GM19463 (cell line): ENCODE measurements around the gene SCTR.

Source experiments
- ATAC-seq: cut with Tn5 transposase; IDR thresholded peaks from one replicate; pipeline ENCODE4 v1.9.1; 2021; ENCODE audit warnings: mild to moderate bottlenecking, moderate library complexity; ENCODE audit not compliant: unreplicated experiment

Gene SCTR

DNA sequence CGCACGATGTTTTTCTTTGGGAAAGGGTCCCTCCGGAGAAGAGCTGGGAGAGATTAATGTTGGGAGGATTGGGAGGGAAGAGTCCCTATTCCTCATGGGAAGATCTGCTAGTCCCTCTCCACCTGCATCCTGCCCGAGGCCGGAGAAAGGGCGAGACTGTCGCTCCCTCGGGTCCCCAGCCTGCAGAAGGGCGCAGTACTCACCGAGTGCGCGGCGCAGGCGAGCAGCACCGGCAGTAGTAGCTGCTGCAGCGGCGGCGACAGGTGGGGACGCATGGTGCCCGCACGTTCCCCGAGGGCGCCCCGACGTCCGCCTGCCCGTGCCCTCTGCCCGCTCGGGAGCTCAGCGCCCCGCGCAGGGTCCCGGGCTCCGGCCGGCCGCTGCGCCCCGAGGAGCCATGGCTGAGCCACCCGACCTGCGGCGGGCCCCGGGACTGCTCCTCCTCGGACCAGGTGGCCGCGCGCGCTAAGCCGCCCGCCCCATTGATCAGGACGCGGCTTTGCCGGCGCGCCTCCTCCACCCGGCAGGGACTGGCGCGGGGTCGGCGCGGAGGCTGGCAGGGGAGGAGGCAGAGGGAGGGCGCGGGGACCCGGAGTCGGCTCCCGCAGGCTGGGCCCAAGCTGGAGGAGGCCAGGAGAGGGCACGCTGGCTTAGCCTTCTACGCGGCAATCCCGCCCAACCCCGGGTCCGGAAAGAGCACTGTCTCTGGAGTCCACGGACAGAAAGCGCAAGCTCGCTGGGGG lies at the start of gene SCTR:
SCTR (minus strand) TSS at position 532 of the 743 bp plus-strand sequence; CDS start at position 275, 257 bp downstream.
- no peak for ATAC-seq

- ATAC-seq: no peak
Observed at GRCh38 chr2:119567292-119567691, 43.0 kb upstream of the SCTR start.

GRCh38 chr2:119565481-119565880 lies 41.2 kb upstream of the SCTR start:
- ATAC-seq: no peak

DNA sequence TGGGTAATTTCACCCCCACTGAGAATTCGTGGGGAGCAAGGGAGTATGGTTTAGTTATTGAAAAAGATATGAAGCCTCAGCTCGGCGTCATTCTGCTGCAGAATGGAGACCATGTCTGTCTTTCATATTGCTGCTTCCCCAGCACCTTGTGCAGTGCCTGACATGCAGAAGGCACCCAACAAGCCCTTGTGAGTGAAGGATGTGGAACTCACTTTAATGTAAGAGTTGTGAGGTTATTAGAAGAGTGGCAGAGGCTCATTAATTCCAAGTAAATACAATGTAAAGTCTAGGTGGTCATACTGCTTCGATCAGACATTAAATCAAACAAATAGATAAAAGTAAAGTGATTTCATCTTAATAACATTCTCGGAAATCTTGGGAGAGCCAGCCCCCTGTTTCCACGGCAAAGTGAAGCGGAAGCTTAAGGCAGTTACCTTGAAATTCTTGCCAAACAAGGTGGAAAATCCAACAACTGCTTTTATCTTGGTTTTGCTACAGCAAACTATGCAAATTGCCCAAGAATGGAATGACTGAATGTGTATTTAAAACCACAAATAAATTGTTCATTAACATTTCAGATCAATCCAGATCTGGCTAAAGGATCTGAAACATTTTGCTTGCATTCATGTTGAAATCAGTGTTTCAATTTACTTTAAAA lies 29.5 kb upstream of the SCTR start:
- no peak for ATAC-seq

GRCh38 chr2:119552902-119553301 lies 28.6 kb upstream of the SCTR start:
- ATAC-seq: no peak

DNA sequence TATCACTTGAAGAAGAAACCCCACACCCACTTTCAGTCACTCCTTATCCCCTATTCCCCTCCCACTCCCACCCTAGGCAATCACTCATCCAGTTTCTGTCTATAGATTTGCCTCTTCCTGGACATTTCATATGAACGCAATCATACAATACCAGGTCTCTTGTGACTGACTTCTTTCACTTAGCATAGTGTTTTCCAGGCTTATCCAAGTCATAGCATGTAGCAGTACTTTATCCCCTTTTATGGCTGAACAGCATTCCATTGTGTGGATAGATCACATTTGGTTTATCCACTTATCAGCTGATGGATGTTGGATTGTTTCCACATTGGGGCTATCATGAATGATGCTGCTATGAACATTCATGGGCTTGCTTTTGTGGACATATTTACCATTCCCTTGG lies 26.6 kb upstream of the SCTR start:
- ATAC-seq: no peak

DNA sequence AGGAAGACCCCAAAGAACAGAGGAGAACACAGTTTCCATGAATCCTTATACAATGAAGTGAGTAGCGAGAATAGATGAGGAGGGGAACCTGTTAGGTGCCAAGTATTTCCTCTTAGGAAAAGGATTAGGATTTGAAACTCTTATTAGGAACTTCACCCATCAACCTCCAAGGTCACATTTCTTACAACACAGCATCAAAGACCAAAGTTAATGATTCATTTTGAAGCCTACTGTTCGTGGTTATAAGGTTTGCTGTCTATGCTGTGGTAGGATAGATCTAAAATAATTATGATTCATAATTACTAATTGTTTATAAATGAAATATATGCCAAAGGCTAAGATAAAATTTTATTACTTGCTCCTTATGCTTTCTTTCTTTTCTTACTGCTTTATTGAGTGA lies 26.1 kb upstream of the SCTR start:
- ATAC-seq: no peak

- no peak for ATAC-seq
Observed at GRCh38 chr2:119549241-119549640, 25.0 kb upstream of the SCTR start.

GRCh38 chr2:119548516-119549120 lies 24.3 kb upstream of the SCTR start:
- no peak for ATAC-seq

DNA sequence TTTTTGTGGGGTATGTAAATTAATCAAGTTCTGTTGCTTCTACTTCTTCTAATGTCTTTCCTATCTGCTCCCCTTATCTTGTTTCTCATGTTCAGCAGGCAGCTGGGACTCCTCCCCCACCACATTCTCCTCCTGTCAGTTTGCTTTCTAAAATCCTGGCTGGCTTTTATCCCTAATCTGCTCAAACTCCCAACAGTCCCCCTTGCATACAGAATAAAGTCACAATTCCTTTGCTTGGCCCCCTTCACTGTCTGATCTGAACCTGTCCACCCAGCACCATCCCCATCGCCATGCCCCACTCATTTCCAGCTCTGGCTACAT lies 22.1 kb upstream of the SCTR start:
- ATAC-seq: no peak

DNA sequence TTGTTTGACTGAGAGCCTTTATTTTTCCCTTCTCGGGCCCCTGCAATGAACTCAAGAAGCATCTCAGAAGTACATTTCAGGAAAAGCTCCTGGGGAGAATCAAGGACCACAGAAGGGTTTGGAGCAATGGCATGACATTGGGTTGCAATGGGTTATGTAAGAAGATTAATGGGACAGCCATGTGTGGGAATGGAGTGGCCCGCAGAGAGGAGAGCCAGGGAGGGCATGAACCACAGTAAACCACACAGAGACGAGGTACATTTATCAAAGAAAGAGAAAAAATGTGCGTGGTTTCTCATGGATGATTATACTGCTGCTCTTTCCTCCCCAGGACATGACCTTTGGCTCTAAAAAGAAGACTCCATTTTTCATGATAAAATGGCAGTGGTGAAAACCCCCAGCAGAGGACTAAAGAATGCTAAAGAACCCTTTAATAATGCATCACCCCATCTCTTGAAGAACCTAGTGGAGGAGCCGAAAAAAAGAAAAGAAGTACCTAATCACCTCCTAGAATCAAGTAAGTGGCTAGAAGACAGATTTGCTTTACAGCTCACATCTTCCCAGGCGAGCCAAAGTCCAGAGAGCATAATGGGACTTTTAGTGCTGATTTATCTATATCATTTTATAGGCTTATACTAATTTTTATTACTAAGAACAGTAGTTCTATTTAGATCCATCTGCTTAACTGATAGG lies 21.6 kb upstream of the SCTR start:
- no peak for ATAC-seq

- ATAC-seq: no peak
Observed at GRCh38 chr2:119544939-119545475, 20.7 kb upstream of the SCTR start.

DNA sequence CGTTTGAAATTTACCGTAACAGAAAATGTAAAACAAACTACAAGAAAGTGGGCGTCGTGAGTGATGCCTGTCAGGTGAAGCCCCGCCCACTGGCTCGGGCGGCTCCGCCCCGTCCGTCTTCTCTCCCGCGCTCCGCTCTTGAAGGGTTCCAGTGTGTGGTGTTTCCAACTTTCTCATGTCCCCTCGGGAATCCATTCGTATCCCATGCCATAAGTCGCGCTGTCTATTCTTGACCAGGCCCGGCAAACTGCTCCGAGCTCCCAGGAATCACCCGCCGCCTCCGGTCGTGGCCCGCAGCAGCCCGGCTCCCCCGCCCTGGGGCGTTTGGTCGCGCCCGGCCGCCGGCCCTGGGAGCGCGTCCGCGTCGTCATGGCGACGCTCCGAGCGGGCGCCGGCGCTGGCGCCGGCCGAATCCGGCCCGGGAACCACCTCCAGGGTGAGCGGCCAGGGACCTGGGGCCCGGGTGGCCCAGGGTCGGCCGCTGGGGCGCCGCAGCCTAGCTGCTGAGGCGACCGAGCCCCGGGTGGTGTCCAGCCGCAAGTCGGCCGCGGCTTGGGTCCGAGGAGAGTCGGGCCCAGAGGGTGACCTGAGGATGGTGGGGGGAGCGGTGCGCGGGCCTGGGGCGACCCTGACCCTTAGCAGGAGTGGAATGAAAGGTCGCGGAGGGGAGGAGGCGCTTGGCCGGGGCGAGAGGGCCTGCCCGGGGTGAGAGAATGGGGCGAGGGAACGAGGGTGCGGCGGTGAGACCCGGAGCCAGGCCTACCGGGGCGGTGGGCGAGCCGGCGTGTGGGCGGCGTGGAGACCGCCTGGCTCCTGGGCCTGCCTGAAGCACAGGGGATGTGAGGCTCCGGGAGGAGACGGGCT lies 20.0 kb upstream of the SCTR start, which contains the start of gene CFAP221:
CFAP221 (plus strand) TSS at position 375 of the 864 bp plus-strand sequence. CDS start 1,683 bp downstream, outside the sequence.
- ATAC-seq: peak; percentile 91

GRCh38 chr2:119541476-119541875 lies 17.2 kb upstream of the SCTR start:
- ATAC-seq: no peak

GRCh38 chr2:119537792-119538191 lies 13.5 kb upstream of the SCTR start:
- ATAC-seq: no peak

GRCh38 chr2:119536707-119537106 lies 12.4 kb upstream of the SCTR start:
- no peak for ATAC-seq

- no peak for ATAC-seq
Observed at GRCh38 chr2:119536211-119536610, 11.9 kb upstream of the SCTR start.

DNA sequence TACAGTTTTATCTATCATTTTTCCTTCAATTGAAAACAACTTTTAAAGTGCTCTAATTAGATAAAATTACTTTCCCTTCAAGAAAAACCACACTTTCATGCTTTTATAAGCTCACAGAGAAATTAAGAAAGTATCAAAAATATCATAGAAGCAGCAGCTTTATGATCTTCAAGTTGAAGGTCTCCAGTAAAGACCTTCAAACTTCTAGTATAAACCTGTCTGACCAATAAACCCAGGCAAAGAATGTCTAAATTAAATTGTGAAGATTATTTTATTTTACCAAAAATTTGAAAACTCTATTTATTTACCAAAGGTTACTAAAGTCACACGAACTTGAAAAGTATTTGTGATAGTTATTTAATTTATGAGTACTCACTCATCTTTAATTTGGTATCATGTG lies 9.3 kb upstream of the SCTR start:
- no peak for ATAC-seq

DNA sequence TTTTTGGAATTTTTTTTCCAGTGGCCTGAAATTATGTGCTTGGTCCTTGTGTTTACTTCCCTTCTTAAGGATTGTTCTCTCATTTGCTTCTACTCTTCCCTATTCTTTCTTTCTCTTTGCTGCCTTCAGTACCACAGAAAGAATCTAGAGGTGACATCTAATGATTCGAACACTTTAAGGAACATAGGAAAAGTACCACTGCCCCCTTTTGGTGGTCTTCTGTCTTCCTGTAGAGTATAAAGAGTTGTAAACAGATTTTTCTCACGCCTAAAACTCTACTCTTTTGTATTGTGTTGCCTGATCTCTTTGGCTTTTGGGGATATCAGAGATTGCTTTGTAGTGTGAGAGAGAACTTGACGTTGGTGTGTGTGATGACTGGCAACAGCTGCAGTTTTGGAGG lies 7.0 kb upstream of the SCTR start:
- ATAC-seq: no peak

DNA sequence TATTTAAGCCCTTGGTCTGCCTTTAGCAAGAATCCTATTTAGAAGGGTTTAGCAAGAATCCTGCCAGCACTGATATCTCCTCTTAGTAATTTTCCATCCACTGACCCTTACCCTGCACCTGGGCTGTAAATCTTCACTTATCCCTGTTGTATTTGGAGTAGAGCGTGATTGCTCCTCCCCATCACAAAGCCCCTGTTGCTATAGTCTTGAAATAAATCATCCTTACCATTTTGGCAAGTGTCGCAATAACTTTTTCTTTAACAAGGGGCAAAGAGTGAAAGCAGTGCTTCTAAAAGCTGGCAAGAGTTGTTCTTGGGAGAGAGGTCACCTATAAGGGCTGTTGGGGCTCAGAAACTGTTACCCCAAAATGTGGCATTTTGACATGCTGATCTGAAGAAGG lies 3.7 kb upstream of the SCTR start:
- ATAC-seq: no peak
